PFSK-1 (cell line): Measurements from ENCODE around the gene ZNF747.

ENCODE experiments used
- FOXP2 ChIP-seq: optimal IDR thresholded peaks from 2 replicates; pipeline ENCODE3; 2011; ENCODE audit warnings: borderline replicate concordance, control low read depth, inconsistent platforms; ENCODE audit not compliant: insufficient read depth; ENCODE audit errors: extremely low read length, extremely low read depth
- POLR2AphosphoS5 ChIP-seq: IDR thresholded peaks from 2 replicates; pipeline ENCODE4 v1.6.1; 2012; ENCODE audit warnings: low read depth, mild to moderate bottlenecking, control low read depth, low read length, moderate library complexity
- REST ChIP-seq, 2 experiments: IDR thresholded peaks; 2 replicates each; pipeline versions ENCODE4 v1.6.1 to v1.8.0; 2011 to 2012; ENCODE audit warnings: low read depth in 2 of 2, low read length in 2 of 2, control low read depth in 1 of 2, inconsistent platforms in 1 of 2, mild to moderate bottlenecking in 1 of 2, moderate library complexity in 1 of 2; ENCODE audit not compliant: insufficient read depth in 1 of 2
- SIN3A ChIP-seq: IDR thresholded peaks from 2 replicates; pipeline ENCODE4 v1.6.1; 2012; ENCODE audit warnings: mild to moderate bottlenecking, low read length, moderate library complexity, borderline replicate concordance; ENCODE audit not compliant: insufficient read depth
- TAF1 ChIP-seq: IDR thresholded peaks from 2 replicates; pipeline ENCODE4 v1.6.1; 2012; ENCODE audit warnings: low read length, control low read depth, borderline replicate concordance; ENCODE audit not compliant: insufficient read depth

The ZNF747 gene

GRCh38 chr16:30570636-30571444 lies 36.2 kb upstream of the ZNF747 start:
- TF ChIP-seq FOXP2 (no peak), REST (IDR thresholded peaks at IDR 0.05; ENCODE audit: insufficient read depth in 1 of 2, low read depth in 2 of 2, low read length in 2 of 2) (peak; percentile 44 to 81; a peak in 3 of 4 replicates)

GRCh38 chr16:30569746-30570635 lies 35.3 kb upstream of the ZNF747 start:
- no peak for TF ChIP-seq FOXP2
- no peak for TF ChIP-seq REST (IDR thresholded peaks at IDR 0.05; ENCODE audit: insufficient read depth in 1 of 2, low read depth in 2 of 2, low read length in 2 of 2)

GRCh38 chr16:30569281-30569680 lies 34.6 kb upstream of the ZNF747 start:
- no peak for TF ChIP-seq FOXP2
- no peak for TF ChIP-seq SIN3A
- TF ChIP-seq TAF1 = no peak
- TF ChIP-seq REST (IDR thresholded peaks at IDR 0.05; ENCODE audit: insufficient read depth in 1 of 2, low read depth in 2 of 2, low read length in 2 of 2) = no peak
- TF ChIP-seq POLR2AphosphoS5 = no peak

GRCh38 chr16:30567991-30568638 lies 33.5 kb upstream of the ZNF747 start:
- TF ChIP-seq TAF1 (no peak), SIN3A (no peak), FOXP2 (no peak), POLR2AphosphoS5 (no peak), REST (IDR thresholded peaks at IDR 0.05; ENCODE audit: insufficient read depth in 1 of 2, low read depth in 2 of 2, low read length in 2 of 2) (no peak)
